Occipital lobe (tissue), 1 donor: ENCODE measurements around the gene OPN3. TPM values are rescaled to one million over a fixed set of nuclear protein-coding genes. Genes with fewer than 3 reads are reported as not detected.

Source experiments
- total RNA-seq: library from RNA; depleted of rRNA; stranded (reverse); fragments of >200 nt; gene quantifications from one replicate; pipeline ENCODE4 v1.2.3, GENCODE V29; 2014

OPN3 gene
- total RNA-seq, 1 donor from 2014 or later, result 9.5 TPM

Other genes with a start within 250 kb of the OPN3 start
- gene FH, start 120.6 kb downstream of the OPN3 start, total RNA-seq, result 56.9 TPM
- 0.47 TPM for gene KMO, start 108.0 kb downstream of the OPN3 start, total RNA-seq
- gene CHML, start within 50 bp of the OPN3 start, total RNA-seq, result 69.6 TPM
- not detected for gene WDR64, start 11.9 kb upstream of the OPN3 start, total RNA-seq
- gene EXO1, start 207.8 kb upstream of the OPN3 start, total RNA-seq, result 3.4 TPM